Fibroblast of gingiva (primary cell): ENCODE measurements around the gene CLEC4F.
"Not testable (repeated sequence)": the region's sequence is repeated elsewhere in the genome, so short reads cannot be mapped to it uniquely, and the experiment has no call there.

Experiments
- DNase-seq: peaks from one replicate; pipeline ENCODE4 v3.0.0-alpha.2; 2011; ENCODE audit warnings: low read depth

Gene CLEC4F

GRCh38 chr2:70826696-70827350 is 6.4 kb upstream of the CLEC4F start:
- no peak for DNase-seq

GRCh38 chr2:70823249-70823648 is 2.9 kb upstream of the CLEC4F start:
- no peak for DNase-seq

- no peak for DNase-seq
These were observed 2.4 kb upstream of the CLEC4F start for GRCh38 chr2:70822843-70823242.

GRCh38 chr2:70817284-70817954 is 3.0 kb downstream of the CLEC4F start:
- DNase-seq = no peak

- no peak for DNase-seq
These were observed 3.7 kb downstream of the CLEC4F start for GRCh38 chr2:70816726-70817125.

- no peak for DNase-seq
These were observed 11.1 kb downstream of the CLEC4F start for GRCh38 chr2:70808983-70809958.

- no peak for DNase-seq
These were observed 12.6 kb downstream of the CLEC4F start for GRCh38 chr2:70807828-70808118.

- no peak for DNase-seq
These were observed 13.1 kb downstream of the CLEC4F start for GRCh38 chr2:70807102-70807827.

- DNase-seq = no peak
These were observed 13.8 kb downstream of the CLEC4F start for GRCh38 chr2:70806620-70807019.

- no peak for DNase-seq
These were observed 14.4 kb downstream of the CLEC4F start for GRCh38 chr2:70806013-70806412.

- no peak for DNase-seq
These were observed 18.7 kb downstream of the CLEC4F start for GRCh38 chr2:70801607-70802263.

- DNase-seq = no peak
These were observed 20.7 kb downstream of the CLEC4F start for GRCh38 chr2:70799706-70800105.

GRCh38 chr2:70797996-70798395 is 22.4 kb downstream of the CLEC4F start:
- not testable (repeated sequence) for DNase-seq

GRCh38 chr2:70797506-70797905 is 22.9 kb downstream of the CLEC4F start:
- DNase-seq = no peak

- DNase-seq = no peak
These were observed 24.1 kb downstream of the CLEC4F start for GRCh38 chr2:70796262-70796661.

GRCh38 chr2:70795164-70795995 is 25.0 kb downstream of the CLEC4F start:
- DNase-seq = no peak

GRCh38 chr2:70793450-70793849 is 26.9 kb downstream of the CLEC4F start:
- no peak for DNase-seq

- DNase-seq = no peak
These were observed 30.1 kb downstream of the CLEC4F start, which contains the start of gene FIGLA for GRCh38 chr2:70790136-70790828. Gene FIGLA (minus strand): TSS chr2:70790643. CDS start chr2:70790638, 5 bp downstream.

GRCh38 chr2:70789304-70790135 is 30.9 kb downstream of the CLEC4F start:
- DNase-seq = peak; percentile 34
